SK-N-SH (cell line): ENCODE results near the gene DMD. TPM values are rescaled to one million over a fixed set of nuclear protein-coding genes. Genes with fewer than 3 reads are reported as not detected.

Experiments used
- CTCF ChIA-PET: fragments of 300-600, 350-600 bp; formaldehyde crosslinking; extraction: SDS; loops from one replicate; lab custom pipeline; 2021; lab: Yijun Ruan, JAX
- POLR2A ChIA-PET: fragments of 350-600 bp; sonication (Branson Sonifier 250); formaldehyde crosslinking; extraction: SDS; loops from one replicate; lab custom pipeline; 2020; ENCODE audit warnings: antibody characterized with exemption, inconsistent platforms; lab: Yijun Ruan, JAX
- DNase-seq: peaks from one replicate; pipeline ENCODE4 v3.0.0; 2012
- H2AFZ ChIP-seq: fragments of 200-600 bp; sonication (generic); 2 replicates; pipeline ENCODE4 v1.8.1; 2016; ENCODE audit warnings: antibody characterized with exemption, mild to moderate bottlenecking, low read depth
- H3F3A ChIP-seq: fragments of 200-600 bp; sonication (generic); replicated peaks from 2 replicates; pipeline ENCODE3; 2016; ENCODE audit warnings: antibody characterized with exemption, mild to moderate bottlenecking; ENCODE audit not compliant: insufficient read depth
- H3K27ac ChIP-seq, 2 experiments: fragments of 200-500 bp in 1 of 2; fragments of 200-600 bp in 1 of 2; sonication (Bioruptor generic) in 1 of 2; sonication (generic), shearing (Covaris generic) in 1 of 2; 2 replicates each; pipeline versions ENCODE4 v1.5.1 to v1.6.1; 2014 to 2016; ENCODE audit warnings: low read depth in 2 of 2, inconsistent platforms in 1 of 2, low read length in 1 of 2, mild to moderate bottlenecking in 1 of 2, mixed read lengths in 1 of 2
- H3K27me3 ChIP-seq: fragments of 200-600 bp; sonication (generic), shearing (Covaris generic); 2 replicates; pipeline ENCODE4 v1.6.1; 2016; ENCODE audit warnings: mixed run types; ENCODE audit not compliant: insufficient read depth
- H3K36me3 ChIP-seq, 2 experiments: fragments of 200-500 bp in 1 of 2; fragments of 200-600 bp in 1 of 2; sonication (Bioruptor generic) in 1 of 2; sonication (generic) in 1 of 2; replicated peaks in 1 of 2; 2 replicates each; pipeline versions ENCODE3 to v1.5.1; 2014 to 2016; ENCODE audit warnings: low read length in 1 of 2, mild to moderate bottlenecking in 1 of 2; ENCODE audit not compliant: insufficient read depth in 2 of 2, control insufficient read depth in 1 of 2
- H3K4me1 ChIP-seq, 2 experiments: fragments of 200-500 bp in 1 of 2; fragments of 200-600 bp in 1 of 2; sonication (Bioruptor generic) in 1 of 2; sonication (generic), shearing (Covaris generic) in 1 of 2; 2 replicates each; pipeline versions ENCODE4 v1.5.1 to v1.6.1; 2014 to 2016; ENCODE audit warnings: low read depth in 1 of 2, low read length in 1 of 2, mixed run types in 1 of 2; ENCODE audit not compliant: insufficient read depth in 2 of 2, control insufficient read depth in 1 of 2
- H3K4me2 ChIP-seq: fragments of 200-600 bp; sonication (generic), shearing (Covaris generic); 2 replicates; pipeline ENCODE4 v1.6.1; 2017; ENCODE audit warnings: mixed run types
- H3K4me3 ChIP-seq, 2 experiments: fragments of 200-500 bp in 1 of 2; fragments of 200-600 bp in 1 of 2; sonication (Bioruptor generic) in 1 of 2; sonication (generic), shearing (Covaris generic) in 1 of 2; 2 replicates each; pipeline versions ENCODE4 v1.5.1 to v1.8.1; 2014 to 2016; ENCODE audit warnings: low read depth in 2 of 2, inconsistent platforms in 1 of 2, low read length in 1 of 2, mild to moderate bottlenecking in 1 of 2, mixed read lengths in 1 of 2, moderate library complexity in 1 of 2
- H3K79me2 ChIP-seq: fragments of 200-600 bp; sonication (generic); 2 replicates; pipeline ENCODE4 v1.8.1; 2017; ENCODE audit warnings: mild to moderate bottlenecking; ENCODE audit not compliant: insufficient read depth
- H3K9ac ChIP-seq: fragments of 200-600 bp; sonication (generic); 2 replicates; pipeline ENCODE4 v1.6.1; 2017; ENCODE audit warnings: mixed run types
- H3K9me2 ChIP-seq: fragments of 200-600 bp; sonication (generic); 2 replicates; pipeline ENCODE4 v1.6.1; 2017; ENCODE audit warnings: mixed run types
- H3K9me3 ChIP-seq: fragments of 200-600 bp; sonication (generic); 2 replicates; pipeline ENCODE4 v1.6.1; 2017; ENCODE audit warnings: mixed run types, mild to moderate bottlenecking, moderate library complexity
- H4K20me1 ChIP-seq: fragments of 200-600 bp; sonication (generic); 2 replicates; pipeline ENCODE4 v1.6.1; 2017; ENCODE audit warnings: mild to moderate bottlenecking, mixed run types; ENCODE audit not compliant: insufficient read depth
- CHD2 ChIP-seq: fragments of 150-350 bp; IDR thresholded peaks from 2 replicates; pipeline ENCODE4 v1.6.1; 2018; ENCODE audit warnings: low read length; ENCODE audit not compliant: partially characterized antibody
- CTCF ChIP-seq: fragments of 200-600 bp; sonication (generic); IDR thresholded peaks from 2 replicates; pipeline ENCODE4 v1.6.1; 2017; ENCODE audit warnings: antibody characterized with exemption, mild to moderate bottlenecking, moderate library complexity
- ELF1 ChIP-seq: IDR thresholded peaks from 2 replicates; pipeline ENCODE4 v1.4.0; 2012
- GATA2 ChIP-seq: sonication (generic); formaldehyde crosslinking; IDR thresholded peaks from 2 replicates; pipeline ENCODE4 v1.5.0; 2020; ENCODE audit warnings: mild to moderate bottlenecking, missing genetic modification reagents
- MAX ChIP-seq: IDR thresholded peaks from 2 replicates; pipeline ENCODE4 v1.4.0; 2012; ENCODE audit warnings: low read depth
- MEF2A ChIP-seq: IDR thresholded peaks from 2 replicates; pipeline ENCODE4 v1.4.0; 2012; ENCODE audit warnings: low read depth, borderline replicate concordance
- MXI1 ChIP-seq: IDR thresholded peaks from 2 replicates; pipeline ENCODE4 v1.6.1; 2012; ENCODE audit warnings: mild to moderate bottlenecking, low read depth, low read length, improper control_type of control experiment
- NFIC ChIP-seq: IDR thresholded peaks from 2 replicates; pipeline ENCODE4 v1.4.0; 2012; ENCODE audit warnings: borderline replicate concordance
- NRF1 ChIP-seq: IDR thresholded peaks from 2 replicates; pipeline ENCODE4 v1.6.1; 2012; ENCODE audit warnings: low read depth, mild to moderate bottlenecking, low read length
- PBX3 ChIP-seq: IDR thresholded peaks from 2 replicates; pipeline ENCODE4; 2012
- POLR2AphosphoS5 ChIP-seq: IDR thresholded peaks from 2 replicates; pipeline ENCODE4 v1.6.1; 2012; ENCODE audit warnings: low read depth, low read length
- RAD21 ChIP-seq: IDR thresholded peaks from 2 replicates; pipeline ENCODE4 v1.6.1; 2012; ENCODE audit warnings: mild to moderate bottlenecking, low read length
- RCOR1 ChIP-seq: fragments of 150-350 bp; IDR thresholded peaks from 2 replicates; pipeline ENCODE4 v1.6.1; 2017; ENCODE audit warnings: antibody characterized with exemption, low read length
- REST ChIP-seq: IDR thresholded peaks from 2 replicates; pipeline ENCODE4 v1.6.1; 2012; ENCODE audit warnings: mild to moderate bottlenecking, low read depth, low read length, moderate library complexity
- TEAD4 ChIP-seq: IDR thresholded peaks from 2 replicates; pipeline ENCODE4 v1.4.0; 2012; ENCODE audit warnings: mild to moderate bottlenecking, borderline replicate concordance; ENCODE audit not compliant: insufficient read depth
- USF1 ChIP-seq: IDR thresholded peaks from 2 replicates; pipeline ENCODE4 v1.4.0; 2012; ENCODE audit warnings: low read depth, borderline replicate concordance
- USF2 ChIP-seq: fragments of 150-350 bp; IDR thresholded peaks from 2 replicates; pipeline ENCODE4 v1.6.1; 2017; ENCODE audit warnings: antibody characterized with exemption, low read length, low read depth, borderline replicate concordance
- YY1 ChIP-seq: IDR thresholded peaks from 2 replicates; pipeline ENCODE4 v1.4.0; 2012; ENCODE audit warnings: low read depth, mild to moderate bottlenecking
- ZBTB33 ChIP-seq: IDR thresholded peaks from 2 replicates; pipeline ENCODE4 v1.4.0; 2012; ENCODE audit warnings: low read depth, borderline replicate concordance
- WGBS: methylation state at CpG from one replicate; pipeline ENCODE4 v1.1.6; 2017; ENCODE audit warnings: low lambda C conversion rate; 5-methylcytosine and 5-hydroxymethylcytosine counted together
- polyA plus RNA-seq, 3 experiments: library from polyadenylated mRNA; depleted of rRNA; stranded (reverse); fragments of >200 nt; gene quantifications; 2 replicates each; pipeline ENCODE4 v1.2.3, GENCODE V29; 2012

DMD gene
- polyA plus RNA-seq, 1 of the 3 experiments (the other 2 are of a cell fraction), result 3.9 TPM

- H3K4me3 ChIP-seq, result no peak overlapping the region
- no peak for DNase-seq
- POLR2A ChIA-PET, result no interaction called here
These were observed 224.2 kb downstream of the DMD start for GRCh38 chrX:32987142-32987541.

More at GRCh38 chrX:32987142-32987541, 224.2 kb downstream of the DMD start:
- Histone ChIP-seq H3K36me3 (no peaks in the 10 kb centered on the region), H3K27me3 (no peaks in the 10 kb centered on the region), H2AFZ (no peak overlapping the region), H3F3A (no peaks in the 10 kb centered on the region), H3K27ac (no peak overlapping the region; a peak in 1 of 4 replicates), H3K9me3 (peaks cover 5% of the 10 kb centered on the region; the same call in 1 of the 2 replicates), H3K4me2 (no peak overlapping the region), H3K4me1 (peaks cover 0 to 3% of the 10 kb centered on the region in 2 experiments; a peak in 2 of 4 replicates), H3K79me2 (no peaks in the 10 kb centered on the region), H3K9ac (no peak overlapping the region), H4K20me1 (no peaks in the 10 kb centered on the region), H3K9me2 (no peaks in the 10 kb centered on the region)
- TF ChIP-seq NFIC (no peak), USF1 (no peak), RCOR1 (no peak), GATA2 (CRISPR knock-in tag) (no peak), ELF1 (no peak), CHD2 (no peak), MAX (no peak), ZBTB33 (no peak), USF2 (no peak), TEAD4 (no peak), YY1 (no peak), REST (no peak), POLR2AphosphoS5 (no peak), MXI1 (no peak), MEF2A (no peak), CTCF (no peak), PBX3 (no peak), RAD21 (no peak), NRF1 (no peak)
- CTCF ChIA-PET, result interaction anchor here (1.3 kb wide), 1 partner anchor 24 kb away, joined by 3 read pairs; no protein-coding TSS in a partner anchor
- 0% methylated on average over 1 of the region's 4 CpGs for WGBS
